GM19467 (cell line): ENCODE data around the gene HIPK2.
"Not testable (repeated sequence)": the region's sequence is repeated elsewhere in the genome, so short reads cannot be mapped to it uniquely, and the experiment has no call there.

Source experiments
- ATAC-seq: cut with Tn5 transposase; IDR thresholded peaks from one replicate; pipeline ENCODE4 v1.9.1; 2021; ENCODE audit warnings: mild to moderate bottlenecking, moderate library complexity; ENCODE audit not compliant: unreplicated experiment

Gene HIPK2

DNA sequence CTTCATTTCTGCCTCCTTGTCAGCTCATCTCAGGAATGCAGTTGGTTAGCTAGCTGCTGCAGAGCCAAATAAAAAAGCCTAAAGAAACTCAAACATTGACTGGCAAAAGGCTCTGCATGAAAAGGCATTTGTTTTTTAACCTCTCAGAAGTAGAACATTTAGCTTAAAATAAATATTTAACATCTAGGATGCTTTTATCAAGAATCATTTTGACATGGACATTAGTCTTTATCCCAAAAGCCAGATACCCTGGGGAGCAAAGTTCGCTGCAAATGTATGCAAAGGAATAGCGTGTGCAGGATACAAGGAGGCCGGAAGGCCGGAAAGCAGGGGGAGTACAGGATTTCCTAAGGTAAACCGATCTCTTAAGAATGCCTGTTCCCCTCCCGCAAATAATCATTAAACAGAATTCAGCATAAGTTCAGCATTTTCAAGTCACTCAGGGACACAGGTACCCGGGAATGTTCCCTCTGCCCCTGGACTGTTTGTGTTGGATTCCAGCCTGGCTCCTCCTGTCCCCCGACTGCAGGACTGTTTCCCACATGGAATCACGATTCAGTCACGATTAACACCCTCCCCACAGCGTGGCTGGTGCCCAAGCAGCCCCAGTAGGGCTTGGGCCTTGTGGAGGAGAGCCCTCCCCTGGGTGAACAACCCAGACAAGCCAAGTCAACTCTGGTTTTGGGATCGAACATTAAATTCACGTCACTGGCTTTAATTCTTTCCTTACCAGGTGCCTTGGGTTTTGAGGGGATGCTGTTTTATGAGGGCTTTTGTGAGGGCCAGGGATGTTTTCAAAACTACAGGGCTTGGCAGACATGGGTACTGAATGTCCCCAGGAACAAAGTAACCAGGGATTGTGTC is 97.8 kb downstream of the HIPK2 start:
- ATAC-seq, result no peak

DNA sequence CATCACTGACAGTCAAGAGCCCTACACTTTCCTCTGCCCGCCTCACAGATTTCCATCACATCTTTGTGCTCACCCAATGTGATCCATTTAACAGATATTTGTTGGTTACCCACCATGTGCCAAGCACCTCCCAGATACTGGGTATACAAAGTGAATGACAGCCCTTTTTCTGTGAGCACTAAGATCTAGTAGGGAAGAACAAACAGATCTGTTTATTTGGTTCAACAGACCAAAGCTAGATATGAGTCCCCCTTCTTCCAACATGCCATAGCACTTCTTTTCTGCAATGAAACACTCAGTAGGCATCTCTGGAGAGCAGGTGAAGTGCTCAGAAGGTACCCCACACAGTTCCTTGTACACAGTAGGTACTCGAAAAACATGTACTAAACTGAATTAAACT is 101.4 kb downstream of the HIPK2 start:
- no peak for ATAC-seq

DNA sequence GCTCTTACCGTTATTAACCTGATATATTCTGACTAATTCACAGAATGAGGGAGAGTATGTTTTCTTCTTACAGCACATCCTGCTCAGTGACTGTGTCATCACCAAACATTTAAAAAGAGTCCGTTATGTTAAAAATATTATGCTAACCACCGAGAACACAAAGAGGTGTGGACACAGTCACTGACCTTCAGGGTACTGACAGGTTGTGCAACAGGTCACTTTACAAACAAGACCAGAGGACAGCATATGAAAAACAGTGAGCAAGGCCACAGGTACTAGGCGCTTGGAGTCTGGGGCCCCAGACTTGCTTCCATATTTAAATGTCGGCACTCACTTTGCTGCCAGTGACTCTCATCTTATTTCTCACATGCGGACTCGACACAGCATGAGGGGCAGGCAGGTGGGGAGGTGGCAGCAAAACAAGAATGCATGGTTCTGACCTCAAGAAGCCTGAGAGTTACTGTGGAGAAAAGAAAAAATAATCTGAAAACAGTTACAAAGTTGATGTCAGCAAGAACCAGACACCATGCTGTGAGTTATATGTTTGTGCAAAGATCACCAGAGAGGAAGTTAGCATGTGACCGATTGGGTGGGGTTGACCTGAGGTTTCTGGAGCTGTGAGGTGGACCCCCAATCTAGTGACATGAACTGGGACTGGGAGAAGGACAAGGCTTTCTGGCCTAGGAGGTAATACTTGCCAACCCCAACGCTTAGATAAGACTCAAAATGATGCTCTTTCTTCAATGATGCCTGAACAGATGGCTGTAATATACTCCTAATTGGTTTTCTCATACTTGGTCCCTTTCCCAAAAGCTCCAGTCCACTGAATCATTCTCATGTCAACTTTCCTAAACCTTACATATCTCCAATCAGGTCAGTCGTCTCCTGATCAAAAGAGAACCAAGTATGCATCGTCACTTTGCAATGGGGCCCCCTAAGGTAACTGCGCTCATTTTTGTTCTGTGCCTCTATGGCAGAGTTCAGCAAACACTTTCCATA is 102.4 kb downstream of the HIPK2 start:
- no peak for ATAC-seq

DNA sequence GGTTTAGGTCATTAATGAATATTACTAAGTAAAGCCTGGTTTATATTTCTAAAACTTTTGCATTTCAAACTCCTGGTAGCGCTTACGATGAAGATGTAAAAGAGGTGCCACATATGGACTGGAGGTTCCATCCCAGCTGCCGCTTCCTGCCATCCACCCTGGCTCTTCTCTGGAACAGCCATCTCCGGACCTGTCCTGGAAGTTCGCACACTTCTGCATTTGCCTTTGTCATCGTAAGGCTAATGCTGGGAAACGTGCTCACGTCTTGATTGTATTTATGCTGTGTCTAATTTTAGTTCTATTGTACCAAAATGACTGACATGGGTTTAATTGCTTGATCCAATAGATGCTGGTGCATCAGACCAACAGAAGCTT is 103.1 kb downstream of the HIPK2 start:
- ATAC-seq, result no peak

DNA sequence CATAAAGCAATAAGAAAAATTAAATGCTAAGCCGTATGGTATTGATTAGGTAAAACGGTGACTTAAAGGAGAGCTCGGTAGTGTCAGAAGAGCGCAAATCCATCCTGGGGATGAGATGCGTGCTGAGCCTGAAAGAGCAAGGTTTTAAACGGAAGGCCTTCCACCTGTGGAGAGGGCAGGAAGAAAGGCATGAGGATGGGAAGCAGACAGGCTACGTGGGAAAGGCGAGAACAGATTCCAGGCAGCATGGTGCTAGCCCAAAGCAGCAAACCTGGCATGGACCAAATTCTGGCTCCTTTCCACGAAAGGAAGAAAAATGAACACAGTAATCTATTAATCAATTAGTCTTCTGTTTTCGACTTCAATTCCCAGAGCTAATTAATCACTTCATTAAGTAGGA is 103.5 kb downstream of the HIPK2 start:
- no peak for ATAC-seq

DNA sequence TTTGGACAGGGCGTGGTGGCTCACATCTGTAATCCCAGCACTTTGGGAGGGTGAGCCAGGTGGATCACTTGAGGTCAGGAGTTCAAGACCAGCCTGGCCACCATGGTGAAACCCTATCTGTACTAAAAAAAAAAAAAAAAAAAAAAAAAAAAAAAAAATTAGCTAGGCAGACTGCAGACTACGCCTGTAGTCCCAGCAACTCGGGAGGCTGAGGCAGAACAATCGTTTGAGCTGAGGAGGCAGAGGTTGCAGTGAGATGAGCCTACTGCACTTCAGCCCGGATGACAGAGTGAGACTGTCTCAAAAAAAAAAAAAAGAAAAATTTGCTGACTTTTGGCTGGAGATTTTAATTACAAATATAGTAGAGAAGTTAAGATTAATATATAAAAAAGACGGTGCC is 104.0 kb downstream of the HIPK2 start:
- ATAC-seq, result no peak

DNA sequence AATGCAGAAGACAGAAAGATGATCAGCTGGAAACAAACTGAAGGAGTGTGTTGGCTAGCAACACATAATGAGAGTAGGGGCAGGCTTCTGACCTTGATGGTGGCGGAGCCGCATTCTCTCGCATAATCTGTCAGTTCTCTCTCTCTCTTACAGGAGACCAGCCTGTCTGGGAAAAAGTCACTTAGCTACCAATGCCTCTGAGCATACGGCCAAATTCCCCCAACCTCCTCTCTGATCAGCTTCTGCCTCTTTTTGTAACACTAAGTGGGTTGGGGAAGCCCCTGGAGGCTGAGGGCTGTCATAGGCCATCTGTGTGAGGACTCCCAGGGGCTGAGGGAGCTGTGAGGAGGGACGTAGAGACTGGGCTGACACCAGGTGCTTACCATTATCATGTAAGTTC is 104.6 kb downstream of the HIPK2 start:
- ATAC-seq, result peak; percentile 71

DNA sequence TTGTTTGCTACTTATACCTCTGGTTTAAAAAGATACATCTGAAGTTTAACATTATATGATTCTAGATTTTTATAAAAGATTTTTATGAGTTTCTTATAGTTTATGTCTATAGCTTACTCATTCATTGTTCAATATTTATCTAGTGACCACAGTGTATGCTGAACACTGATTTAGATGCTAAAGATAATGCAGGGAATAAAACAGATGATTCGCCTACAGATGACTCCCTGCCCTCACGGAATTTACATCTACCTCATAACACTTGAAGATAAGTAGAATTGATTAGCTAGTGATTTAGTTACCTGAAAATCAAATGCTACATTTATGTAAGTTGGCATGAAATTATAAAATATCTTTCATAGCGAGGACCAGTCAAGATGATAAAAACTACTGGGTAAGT is 105.8 kb downstream of the HIPK2 start:
- no peak for ATAC-seq

DNA sequence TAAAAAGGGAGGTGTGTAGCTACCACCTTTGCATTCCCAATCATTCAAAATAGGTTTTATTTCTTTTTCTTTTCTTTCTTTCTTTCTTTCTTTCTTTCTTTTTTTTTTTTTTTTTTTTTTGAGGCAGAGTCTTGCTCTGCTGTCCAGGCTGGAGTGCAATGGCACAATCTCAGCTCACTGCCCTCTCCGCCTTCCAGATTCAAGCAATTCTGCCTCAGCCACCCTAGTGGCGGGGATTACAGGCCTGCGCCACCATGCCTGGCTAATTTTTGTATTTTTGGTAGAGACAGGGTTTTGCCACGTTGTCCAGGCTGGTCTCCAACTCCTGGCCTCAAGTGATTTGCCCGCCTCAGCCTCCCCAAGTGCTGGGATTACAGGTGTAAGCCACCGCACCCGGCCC is 107.1 kb downstream of the HIPK2 start:
- not testable (repeated sequence) for ATAC-seq

DNA sequence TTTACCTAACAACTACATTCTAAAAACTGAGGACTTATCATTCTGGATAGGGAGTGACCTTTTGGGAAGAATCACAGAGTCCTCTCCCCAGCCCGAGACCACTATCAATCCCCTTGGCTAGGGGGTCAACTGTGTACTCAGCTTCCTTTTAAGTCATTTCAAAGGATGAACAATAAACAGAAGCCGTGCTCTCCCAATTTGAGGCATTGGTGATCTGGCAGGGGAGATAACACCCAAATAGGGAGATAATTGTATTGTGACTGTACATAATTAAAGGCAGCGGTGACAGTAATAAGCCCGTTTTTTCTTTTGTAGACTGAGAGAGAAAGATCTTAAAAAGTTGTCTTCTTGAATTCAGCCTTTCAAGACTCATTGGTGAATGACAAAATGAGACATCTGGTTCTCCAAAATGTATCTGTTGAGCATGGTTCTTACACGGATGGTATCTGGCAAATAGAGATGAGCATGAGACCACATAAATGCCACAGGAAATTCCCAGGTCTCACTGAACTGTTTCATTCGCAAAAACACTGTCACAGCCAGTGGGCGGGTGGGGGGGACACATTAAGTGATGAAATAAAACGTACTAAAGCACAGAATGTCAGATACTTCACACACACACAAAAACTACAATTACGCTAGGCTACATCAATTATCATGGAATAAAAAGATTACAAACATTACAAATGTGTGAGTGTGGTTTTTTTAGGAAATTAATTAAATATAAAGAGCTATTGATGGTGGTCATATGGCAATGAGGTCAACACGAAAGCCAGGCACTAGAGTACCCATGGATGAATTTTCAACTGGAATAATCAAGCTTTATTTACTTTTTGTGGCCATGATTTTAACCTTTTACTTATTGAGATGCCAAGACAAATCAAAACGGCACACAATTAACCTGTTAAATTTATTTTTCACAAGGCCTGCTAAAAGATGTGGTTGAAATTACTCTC is 108.4 kb downstream of the HIPK2 start:
- ATAC-seq, result no peak

DNA sequence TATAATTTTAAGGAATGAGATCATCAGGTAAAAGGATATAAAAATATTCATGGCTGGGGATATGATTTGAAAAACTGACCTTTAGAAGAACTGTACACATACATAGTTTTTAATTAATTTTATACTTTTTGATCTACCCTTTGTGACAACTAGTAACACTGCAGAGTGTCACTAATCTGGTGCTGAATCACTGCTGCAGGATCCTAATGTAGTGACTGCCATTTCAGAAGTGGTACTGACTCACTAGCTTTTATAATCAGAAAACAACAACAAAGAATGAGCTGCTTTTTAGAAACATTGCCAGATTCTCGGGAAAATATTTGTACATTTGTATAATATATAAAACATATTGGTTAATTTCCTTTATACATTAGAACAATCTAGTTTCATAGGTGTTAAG is 110.4 kb downstream of the HIPK2 start:
- no peak for ATAC-seq

DNA sequence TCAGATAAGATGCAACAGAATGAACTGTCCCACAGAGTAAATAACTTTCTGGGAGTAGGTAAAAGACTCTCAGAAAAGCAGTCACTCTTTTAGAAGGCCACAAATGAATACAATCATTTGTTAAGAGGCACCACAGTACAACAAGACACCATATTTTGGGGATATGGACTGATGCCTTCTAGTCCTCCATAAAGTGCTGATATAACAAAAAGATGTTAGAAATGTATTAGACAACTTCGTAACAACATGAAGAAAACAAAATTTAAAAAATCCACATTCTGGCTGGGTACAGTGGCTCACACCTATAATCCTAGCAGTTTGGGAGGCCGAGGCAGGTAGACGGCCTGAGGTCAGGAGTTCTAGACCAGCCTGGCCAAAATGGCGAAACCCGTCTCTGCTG is 111.3 kb downstream of the HIPK2 start:
- ATAC-seq, result no peak

DNA sequence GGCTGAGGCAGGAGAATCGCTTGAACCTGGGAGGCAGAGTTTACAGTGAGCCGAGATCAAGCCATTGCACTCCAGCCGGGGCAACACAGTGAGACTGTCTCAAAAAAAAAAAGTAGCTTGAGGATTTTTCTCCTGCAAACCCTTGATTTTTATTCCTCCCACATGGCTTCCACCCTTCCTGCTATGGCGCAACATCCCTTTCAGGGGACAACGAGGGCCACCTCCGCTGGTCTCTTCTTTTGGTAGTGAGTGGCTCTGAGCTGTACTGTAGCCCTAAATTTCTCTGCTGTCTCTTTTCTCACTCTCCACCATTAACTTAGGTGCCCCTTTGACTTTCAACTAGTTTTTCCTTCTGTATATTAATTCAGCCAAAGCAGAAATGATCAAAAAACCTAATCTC is 113.4 kb downstream of the HIPK2 start:
- ATAC-seq, result no peak

DNA sequence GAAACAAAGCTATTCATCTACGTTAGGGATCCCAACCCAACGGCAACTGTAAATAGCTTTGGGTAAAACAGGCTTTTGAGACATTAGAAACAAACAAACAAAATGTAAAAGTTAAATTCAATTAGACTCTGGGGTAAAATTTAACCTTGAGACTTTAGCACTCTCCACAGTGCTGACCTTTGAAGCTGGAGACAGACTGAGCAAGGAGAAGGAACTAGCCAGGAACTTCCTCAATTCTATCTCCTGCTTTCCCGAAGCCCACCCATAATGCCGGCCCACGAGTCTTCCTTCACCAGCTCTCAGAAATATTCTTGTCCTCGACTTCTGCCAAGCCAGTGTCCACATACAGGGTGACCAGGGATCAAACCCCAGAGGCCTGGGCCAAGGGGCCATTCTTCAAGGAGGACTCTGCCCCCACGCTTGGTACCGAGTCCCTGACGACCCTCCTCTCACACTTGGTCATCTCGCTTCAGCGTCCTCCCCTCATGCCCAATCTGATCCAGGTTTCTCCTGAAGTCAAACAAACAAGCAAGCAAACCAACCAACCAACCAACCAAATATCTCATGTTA is 114.1 kb downstream of the HIPK2 start:
- no peak for ATAC-seq

DNA sequence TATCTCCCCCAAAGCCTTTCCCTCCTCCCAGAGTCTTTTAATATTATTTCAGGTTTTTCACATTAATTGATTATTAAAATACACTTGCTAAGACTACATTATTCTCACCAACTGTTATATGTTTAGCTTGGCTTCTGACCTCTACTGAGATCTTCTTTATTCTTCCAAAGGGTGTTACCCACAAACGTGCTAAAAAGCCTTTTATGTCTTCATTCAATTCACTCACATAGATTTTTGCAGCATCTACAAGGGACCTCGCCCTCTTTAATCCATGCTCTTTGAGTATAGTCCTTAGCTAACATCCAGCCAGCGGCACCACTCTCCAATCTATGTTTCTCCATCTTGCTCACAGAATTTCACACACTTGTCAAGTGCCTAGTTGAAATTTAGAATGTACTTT is 115.9 kb downstream of the HIPK2 start:
- ATAC-seq, result no peak

DNA sequence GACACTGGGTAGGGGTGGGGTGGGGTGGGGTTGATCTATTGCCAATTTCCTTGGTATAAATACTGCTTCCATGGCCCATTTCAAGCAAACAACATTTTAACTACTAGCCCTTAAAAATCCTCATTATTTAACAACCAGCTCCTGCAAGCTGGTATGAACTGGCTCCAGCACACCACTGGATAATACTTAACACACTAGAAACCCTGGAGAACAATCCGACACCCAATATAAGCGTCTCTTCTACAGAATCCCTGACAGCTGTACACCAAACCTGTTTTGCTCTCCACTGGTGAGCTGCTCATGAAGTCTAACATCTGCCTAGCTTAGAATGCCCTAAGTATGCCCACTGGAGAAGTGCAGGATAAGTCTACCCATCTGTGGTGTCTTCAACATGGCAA is 116.8 kb downstream of the HIPK2 start:
- no peak for ATAC-seq

DNA sequence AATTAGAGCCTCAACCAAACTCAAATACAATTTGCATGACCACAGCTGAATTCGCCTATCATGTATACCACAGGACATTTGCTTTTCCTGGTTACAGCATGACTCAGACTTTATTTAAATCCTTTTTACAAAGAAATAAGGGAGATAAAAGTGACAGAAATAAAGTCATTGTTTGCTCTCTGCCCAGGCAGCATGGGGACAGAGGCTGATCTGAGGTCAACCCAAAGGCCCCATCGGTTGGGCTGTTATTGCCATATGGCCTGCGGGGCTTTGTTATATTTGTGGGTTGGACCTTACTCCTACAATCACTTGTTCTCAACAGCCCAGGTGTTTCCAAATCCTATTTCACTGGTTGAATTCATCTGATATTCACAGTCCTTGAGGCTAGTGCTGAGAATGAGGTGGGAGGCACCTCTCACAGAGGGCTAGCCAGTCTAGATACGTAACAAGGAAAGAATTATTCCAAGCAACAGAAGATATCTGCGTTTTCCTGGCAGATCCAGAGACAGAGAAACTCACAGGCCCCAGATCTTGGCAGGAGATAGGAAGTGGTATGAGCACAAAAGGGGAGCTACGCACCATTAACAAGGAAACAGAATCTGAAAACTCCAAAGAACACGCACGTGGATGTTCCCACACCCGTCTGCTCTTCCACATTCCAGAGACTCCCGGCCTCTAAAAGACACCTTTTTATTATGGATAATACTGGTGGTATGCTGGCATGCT is 117.3 kb downstream of the HIPK2 start:
- ATAC-seq, result no peak

DNA sequence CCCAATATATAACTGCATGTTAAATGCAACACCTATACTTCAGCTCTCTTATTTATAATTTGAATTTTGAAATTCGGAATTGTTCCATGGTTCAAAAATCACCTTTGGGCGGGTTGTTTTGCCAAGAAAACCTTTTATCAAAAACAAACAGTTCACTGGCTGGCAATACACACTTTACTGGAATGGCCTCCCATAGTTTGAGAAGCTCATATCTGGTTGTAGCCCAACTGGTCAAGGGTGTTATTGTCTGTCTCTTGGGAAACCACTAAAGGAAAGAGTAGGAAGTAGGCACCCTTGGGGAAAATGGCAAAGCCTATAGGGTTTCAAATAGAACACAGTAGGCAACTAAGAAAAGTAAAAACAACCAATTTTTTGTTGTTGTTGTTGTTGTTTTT is 117.9 kb downstream of the HIPK2 start:
- no peak for ATAC-seq

DNA sequence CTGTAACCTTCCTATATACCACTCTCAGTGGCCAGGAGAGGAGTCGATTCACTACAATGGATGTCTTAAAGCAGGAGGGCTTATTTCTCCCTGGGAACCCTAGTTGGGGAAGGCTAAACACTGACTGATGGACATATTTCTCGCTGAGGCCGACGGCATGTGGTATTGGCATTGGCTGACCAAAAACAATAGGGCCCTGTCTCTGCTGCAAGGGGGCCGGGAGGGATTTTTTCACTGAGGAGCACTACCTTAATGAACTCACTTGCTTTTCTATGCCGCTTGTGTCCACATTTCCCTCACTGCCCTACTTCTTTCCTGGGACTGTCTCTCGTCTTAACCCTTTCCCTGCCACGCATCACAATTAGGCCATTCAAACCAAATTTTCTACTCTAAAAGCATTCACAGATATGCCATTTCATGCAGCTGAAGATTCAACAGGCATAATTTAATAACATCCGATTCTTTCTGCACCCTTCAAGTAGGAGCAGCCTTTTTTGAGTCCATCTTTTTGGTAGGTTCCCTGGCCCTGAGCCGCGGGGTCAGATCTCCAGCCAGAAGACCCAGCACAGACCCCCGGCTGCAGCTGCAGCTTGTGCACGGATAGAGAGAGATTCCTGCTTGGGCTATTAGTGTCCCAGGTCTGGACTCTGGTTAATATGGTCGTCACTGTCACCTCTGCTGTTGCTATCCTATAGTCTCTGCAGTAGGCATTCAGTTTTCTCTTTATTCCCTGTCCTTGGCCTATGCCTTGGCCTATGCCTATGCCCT is 118.7 kb downstream of the HIPK2 start:
- ATAC-seq, result no peak
